ENCODE results near the gene CFAP100.

CFAP100 gene

GRCh38 chr3:126412841-126413692, 18.4 kb downstream of the CFAP100 start:
- no peak for DNase-seq (ENCODE audit: low spot score in 2 of 2)
- Histone ChIP-seq H3K9me3 (no peaks in the 10 kb centered on the region), H3K4me3 (no peak overlapping the region), H3K4me1 (no peaks in the 10 kb centered on the region), H3K27me3 (ENCODE audit: low read depth) (peaks cover 13% of the 10 kb centered on the region), H3K36me3 (replicated peaks) (no peaks in the 10 kb centered on the region)
- in situ Hi-C loops (cut with MboI; ENCODE audit: low sequenced_read_pairs), result no loop called here

- H3K4me3 ChIP-seq, result no peak overlapping the region
- no peak for DNase-seq (ENCODE audit: low spot score in 2 of 2)
- H3K36me3 ChIP-seq (replicated peaks), result no peaks in the 10 kb centered on the region
- H3K9me3 ChIP-seq, result no peaks in the 10 kb centered on the region
- no peaks in the 10 kb centered on the region for H3K4me1 ChIP-seq
- peaks cover 13% of the 10 kb centered on the region for H3K27me3 ChIP-seq (ENCODE audit: low read depth)
- in situ Hi-C loops (cut with MboI; ENCODE audit: low sequenced_read_pairs), result no loop called here
Measured at GRCh38 chr3:126413693-126414080, 19.0 kb downstream of the CFAP100 start.

GRCh38 chr3:126414406-126414805, 19.7 kb downstream of the CFAP100 start:
- Histone ChIP-seq H3K27me3 (ENCODE audit: low read depth) (peaks cover 9% of the 10 kb centered on the region), H3K4me1 (no peaks in the 10 kb centered on the region), H3K9me3 (no peaks in the 10 kb centered on the region), H3K4me3 (no peak overlapping the region), H3K36me3 (replicated peaks) (no peaks in the 10 kb centered on the region)
- in situ Hi-C loops (cut with MboI; ENCODE audit: low sequenced_read_pairs), result no loop called here
- DNase-seq (ENCODE audit: low spot score in 2 of 2), result no peak

- no peak for DNase-seq (ENCODE audit: low spot score in 2 of 2)
- Histone ChIP-seq H3K27me3 (ENCODE audit: low read depth) (peaks cover 9% of the 10 kb centered on the region), H3K4me1 (no peaks in the 10 kb centered on the region), H3K9me3 (no peaks in the 10 kb centered on the region), H3K4me3 (no peak overlapping the region), H3K36me3 (replicated peaks) (no peaks in the 10 kb centered on the region)
- in situ Hi-C loops (cut with MboI; ENCODE audit: low sequenced_read_pairs), result no loop called here
Measured at GRCh38 chr3:126414961-126415660, 20.4 kb downstream of the CFAP100 start.

- H3K9me3 ChIP-seq, result no peaks in the 10 kb centered on the region
- no peaks in the 10 kb centered on the region for H3K4me1 ChIP-seq
- in situ Hi-C loops (cut with MboI; ENCODE audit: low sequenced_read_pairs), result no loop called here
- no peaks in the 10 kb centered on the region for H3K36me3 ChIP-seq (replicated peaks)
- no peak for DNase-seq (ENCODE audit: low spot score in 2 of 2)
- H3K27me3 ChIP-seq (ENCODE audit: low read depth), result peaks cover 4% of the 10 kb centered on the region
- no peak overlapping the region for H3K4me3 ChIP-seq
Measured at GRCh38 chr3:126415661-126416591, 21.2 kb downstream of the CFAP100 start.

- DNase-seq (ENCODE audit: low spot score in 2 of 2), result no peak
- Histone ChIP-seq H3K9me3 (no peaks in the 10 kb centered on the region), H3K4me3 (no peak overlapping the region), H3K4me1 (no peaks in the 10 kb centered on the region), H3K36me3 (replicated peaks) (no peaks in the 10 kb centered on the region), H3K27me3 (ENCODE audit: low read depth) (no peaks in the 10 kb centered on the region)
- in situ Hi-C loops (cut with MboI; ENCODE audit: low sequenced_read_pairs), result no loop called here
Measured at GRCh38 chr3:126416943-126417342, 22.2 kb downstream of the CFAP100 start.

GRCh38 chr3:126417515-126417914, 22.8 kb downstream of the CFAP100 start:
- Histone ChIP-seq H3K4me1 (no peaks in the 10 kb centered on the region), H3K9me3 (no peaks in the 10 kb centered on the region), H3K27me3 (ENCODE audit: low read depth) (no peaks in the 10 kb centered on the region), H3K4me3 (no peak overlapping the region), H3K36me3 (replicated peaks) (no peaks in the 10 kb centered on the region)
- in situ Hi-C loops (cut with MboI; ENCODE audit: low sequenced_read_pairs), result no loop called here
- DNase-seq (ENCODE audit: low spot score in 2 of 2), result no peak

GRCh38 chr3:126417981-126418530, 23.3 kb downstream of the CFAP100 start:
- no peaks in the 10 kb centered on the region for H3K36me3 ChIP-seq (replicated peaks)

GRCh38 chr3:126418661-126419131, 24.0 kb downstream of the CFAP100 start:
- Histone ChIP-seq H3K9me3 (no peaks in the 10 kb centered on the region), H3K27me3 (ENCODE audit: low read depth) (no peaks in the 10 kb centered on the region), H3K4me3 (no peak overlapping the region), H3K36me3 (replicated peaks) (no peaks in the 10 kb centered on the region), H3K4me1 (no peaks in the 10 kb centered on the region)
- no peak for DNase-seq (ENCODE audit: low spot score in 2 of 2)
- in situ Hi-C loops (cut with MboI; ENCODE audit: low sequenced_read_pairs), result no loop called here

More at GRCh38 chr3:126417981-126418530, 23.3 kb downstream of the CFAP100 start:
- in situ Hi-C loops (cut with MboI; ENCODE audit: low sequenced_read_pairs), result no loop called here
- Histone ChIP-seq H3K9me3 (no peaks in the 10 kb centered on the region), H3K4me1 (no peaks in the 10 kb centered on the region), H3K4me3 (no peak overlapping the region), H3K27me3 (ENCODE audit: low read depth) (no peaks in the 10 kb centered on the region)
- DNase-seq (ENCODE audit: low spot score in 2 of 2), result no peak

- H3K4me1 ChIP-seq, result no peaks in the 10 kb centered on the region
- no peaks in the 10 kb centered on the region for H3K36me3 ChIP-seq (replicated peaks)
- H3K4me3 ChIP-seq, result no peak overlapping the region
- H3K9me3 ChIP-seq, result no peaks in the 10 kb centered on the region
- no peaks in the 10 kb centered on the region for H3K27me3 ChIP-seq (ENCODE audit: low read depth)
- in situ Hi-C loops (cut with MboI; ENCODE audit: low sequenced_read_pairs), result no loop called here
- no peak for DNase-seq (ENCODE audit: low spot score in 2 of 2)
Measured at GRCh38 chr3:126419151-126419703, 24.5 kb downstream of the CFAP100 start.

- Histone ChIP-seq H3K36me3 (replicated peaks) (no peaks in the 10 kb centered on the region), H3K4me3 (no peak overlapping the region), H3K4me1 (no peaks in the 10 kb centered on the region), H3K27me3 (ENCODE audit: low read depth) (no peaks in the 10 kb centered on the region), H3K9me3 (no peaks in the 10 kb centered on the region)
- in situ Hi-C loops (cut with MboI; ENCODE audit: low sequenced_read_pairs), result no loop called here
- DNase-seq (ENCODE audit: low spot score in 2 of 2), result no peak
Measured at GRCh38 chr3:126419886-126420786, 25.4 kb downstream of the CFAP100 start.

- Histone ChIP-seq H3K27me3 (ENCODE audit: low read depth) (no peaks in the 10 kb centered on the region), H3K4me3 (no peak overlapping the region), H3K36me3 (replicated peaks) (no peaks in the 10 kb centered on the region), H3K4me1 (no peaks in the 10 kb centered on the region), H3K9me3 (no peaks in the 10 kb centered on the region)
- no peak for DNase-seq (ENCODE audit: low spot score in 2 of 2)
- in situ Hi-C loops (cut with MboI; ENCODE audit: low sequenced_read_pairs), result no loop called here
Measured at GRCh38 chr3:126421573-126422119, 26.9 kb downstream of the CFAP100 start.
